ENCODE results near the gene MROH7.

GRCh38 chr1:54658164-54658913 is 16.8 kb downstream of the MROH7 start:
- TF ChIP-seq POLR2A (IDR thresholded peaks at IDR 0.05): no peak
- TF ChIP-seq, protein P1, sequence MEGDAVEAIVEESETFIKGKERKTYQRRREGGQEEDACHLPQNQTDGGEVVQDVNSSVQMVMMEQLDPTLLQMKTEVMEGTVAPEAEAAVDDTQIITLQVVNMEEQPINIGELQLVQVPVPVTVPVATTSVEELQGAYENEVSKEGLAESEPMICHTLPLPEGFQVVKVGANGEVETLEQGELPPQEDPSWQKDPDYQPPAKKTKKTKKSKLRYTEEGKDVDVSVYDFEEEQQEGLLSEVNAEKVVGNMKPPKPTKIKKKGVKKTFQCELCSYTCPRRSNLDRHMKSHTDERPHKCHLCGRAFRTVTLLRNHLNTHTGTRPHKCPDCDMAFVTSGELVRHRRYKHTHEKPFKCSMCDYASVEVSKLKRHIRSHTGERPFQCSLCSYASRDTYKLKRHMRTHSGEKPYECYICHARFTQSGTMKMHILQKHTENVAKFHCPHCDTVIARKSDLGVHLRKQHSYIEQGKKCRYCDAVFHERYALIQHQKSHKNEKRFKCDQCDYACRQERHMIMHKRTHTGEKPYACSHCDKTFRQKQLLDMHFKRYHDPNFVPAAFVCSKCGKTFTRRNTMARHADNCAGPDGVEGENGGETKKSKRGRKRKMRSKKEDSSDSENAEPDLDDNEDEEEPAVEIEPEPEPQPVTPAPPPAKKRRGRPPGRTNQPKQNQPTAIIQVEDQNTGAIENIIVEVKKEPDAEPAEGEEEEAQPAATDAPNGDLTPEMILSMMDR (IDR thresholded peaks at IDR 0.05): no peak
- TF ChIP-seq POLR2AphosphoS5 (IDR thresholded peaks at IDR 0.05): no peak
- no peak for TF ChIP-seq EP300 (IDR thresholded peaks at IDR 0.05)
